HepG2 (cell line): ENCODE data around the gene ATG2B. TPM values are rescaled to one million over a fixed set of nuclear protein-coding genes. Genes with fewer than 3 reads are reported as not detected.

Experiments used
- BRD4 ChIP-seq: sonication (generic); formaldehyde crosslinking; IDR thresholded peaks from 2 replicates; pipeline ENCODE4 v1.4.0; 2020; ENCODE audit warnings: missing genetic modification reagents
- CEBPG ChIP-seq: IDR thresholded peaks from 2 replicates; pipeline ENCODE4 v1.6.1; 2016
- FLYWCH1 ChIP-seq: sonication (generic); formaldehyde crosslinking; IDR thresholded peaks from 2 replicates; pipeline ENCODE4 v1.8.1; 2023; ENCODE audit warnings: mild to moderate bottlenecking, missing genetic modification reagents
- FOXM1 ChIP-seq: sonication (generic); formaldehyde crosslinking; IDR thresholded peaks from 2 replicates; pipeline ENCODE4 v1.5.0; 2020; ENCODE audit warnings: missing genetic modification reagents
- HES4 ChIP-seq: sonication (generic); formaldehyde crosslinking; IDR thresholded peaks from 2 replicates; pipeline ENCODE4 v1.9.0; 2021; ENCODE audit warnings: mild to moderate bottlenecking, missing genetic modification reagents, borderline replicate concordance
- HNRNPL ChIP-seq: fragments of 200-400 bp; formaldehyde crosslinking; IDR thresholded peaks from 2 replicates; pipeline ENCODE4 v1.6.1; 2017; ENCODE audit warnings: mild to moderate bottlenecking, low read depth, low read length
- MEIS2 ChIP-seq: sonication (generic); formaldehyde crosslinking; IDR thresholded peaks from 2 replicates; pipeline ENCODE4 v1.9.0; 2021; ENCODE audit warnings: mild to moderate bottlenecking, missing genetic modification reagents
- POLR2G ChIP-seq: fragments of 200-400 bp; formaldehyde crosslinking; IDR thresholded peaks from 2 replicates; pipeline ENCODE4 v1.6.1; 2018; ENCODE audit warnings: mild to moderate bottlenecking, low read depth, low read length, moderate library complexity
- RCOR2 ChIP-seq: IDR thresholded peaks from 2 replicates; pipeline ENCODE4 v1.6.1; 2016; ENCODE audit warnings: missing biosample characterization, missing genetic modification reagents
- RELA ChIP-seq: sonication (generic); formaldehyde crosslinking; IDR thresholded peaks from 2 replicates; pipeline ENCODE4 v1.4.0; 2020; ENCODE audit warnings: missing genetic modification reagents
- SMAD9 ChIP-seq: sonication (generic); formaldehyde crosslinking; IDR thresholded peaks from 2 replicates; pipeline ENCODE4 v1.5.1; 2020; ENCODE audit warnings: mild to moderate bottlenecking, missing genetic modification reagents
- SP2 ChIP-seq: sonication (generic); formaldehyde crosslinking; IDR thresholded peaks from 2 replicates; pipeline ENCODE4 v1.5.1; 2020; ENCODE audit warnings: mild to moderate bottlenecking, missing genetic modification reagents
- ZBTB21 ChIP-seq: sonication (generic); formaldehyde crosslinking; IDR thresholded peaks from 2 replicates; pipeline ENCODE4 v1.4.0; 2020; ENCODE audit warnings: missing genetic modification reagents
- ZFP90 ChIP-seq: sonication (generic); formaldehyde crosslinking; IDR thresholded peaks from 2 replicates; pipeline ENCODE4 v1.8.0; 2022; ENCODE audit warnings: missing genetic modification reagents, mild to moderate bottlenecking, inconsistent platforms, borderline replicate concordance
- ZMYM4 ChIP-seq: sonication (generic); formaldehyde crosslinking; IDR thresholded peaks from 2 replicates; pipeline ENCODE4 v1.8.1; 2023; ENCODE audit warnings: mild to moderate bottlenecking, missing genetic modification reagents
- ZNF253 ChIP-seq: sonication (generic); formaldehyde crosslinking; IDR thresholded peaks from 2 replicates; pipeline ENCODE4 v1.8.0; 2022; ENCODE audit warnings: mild to moderate bottlenecking, missing genetic modification reagents, borderline replicate concordance
- ZNF33A ChIP-seq: sonication (generic); formaldehyde crosslinking; IDR thresholded peaks from 2 replicates; pipeline ENCODE4 v1.5.1; 2020; ENCODE audit warnings: missing genetic modification reagents, mild to moderate bottlenecking, moderate library complexity, borderline replicate concordance
- ZNF790 ChIP-seq: sonication (generic); formaldehyde crosslinking; IDR thresholded peaks from 2 replicates; pipeline ENCODE4 v1.8.0; 2022; ENCODE audit warnings: missing genetic modification reagents, mild to moderate bottlenecking, borderline replicate concordance
- polyA plus RNA-seq, 8 experiments: library from polyadenylated mRNA; depleted of rRNA in 3 of 8; stranded (reverse) in 7 of 8; unstranded in 1 of 8; fragments of >200 nt; fragmentation: Illumina TruSeq in 4 of 8; extraction: Trizol in 4 of 8; gene quantifications; 2 replicates each; pipeline versions ENCODE4 v1.2.1 to v1.2.3, GENCODE V29; 2011 to 2016; ENCODE audit warnings: low read depth in 4 of 8, missing spikeins in 1 of 8, mixed read lengths in 1 of 8; ENCODE audit not compliant: insufficient read depth in 1 of 8
- total RNA-seq, 5 experiments: library from RNA; depleted of rRNA; stranded (reverse); fragments of >200 nt; fragmentation: Illumina TruSeq; extraction: Trizol; gene quantifications; 2 replicates each; pipeline ENCODE4 v1.2.3, GENCODE V29; 2016; ENCODE audit warnings: low read depth in 1 of 5
- TF ChIP-seq, protein P1 (sequence below): sonication (generic); formaldehyde crosslinking; IDR thresholded peaks from 2 replicates; pipeline ENCODE4 v1.4.0; 2020; ENCODE audit warnings: mild to moderate bottlenecking, missing genetic modification reagents
- TF ChIP-seq, protein P2 (sequence below): sonication (generic); formaldehyde crosslinking; conservative IDR thresholded peaks from 2 replicates; pipeline ENCODE4 v1.4.0; 2020; ENCODE audit warnings: missing genetic modification reagents
- TF ChIP-seq, protein P3 (sequence below): sonication (generic); formaldehyde crosslinking; IDR thresholded peaks from 2 replicates; pipeline ENCODE4 v1.5.0; 2020; ENCODE audit warnings: missing genetic modification reagents
- TF ChIP-seq, protein P4 (sequence below): sonication (generic); formaldehyde crosslinking; IDR thresholded peaks from 2 replicates; pipeline ENCODE4 v1.4.0; 2020; ENCODE audit warnings: missing genetic modification reagents

ATG2B gene
- total and polyA plus RNA-seq, 2 of the 13 experiments (the other 11 are each of a cell fraction or from before 2014, with no cell fraction given): 7.4 to 7.5 TPM

DNA sequence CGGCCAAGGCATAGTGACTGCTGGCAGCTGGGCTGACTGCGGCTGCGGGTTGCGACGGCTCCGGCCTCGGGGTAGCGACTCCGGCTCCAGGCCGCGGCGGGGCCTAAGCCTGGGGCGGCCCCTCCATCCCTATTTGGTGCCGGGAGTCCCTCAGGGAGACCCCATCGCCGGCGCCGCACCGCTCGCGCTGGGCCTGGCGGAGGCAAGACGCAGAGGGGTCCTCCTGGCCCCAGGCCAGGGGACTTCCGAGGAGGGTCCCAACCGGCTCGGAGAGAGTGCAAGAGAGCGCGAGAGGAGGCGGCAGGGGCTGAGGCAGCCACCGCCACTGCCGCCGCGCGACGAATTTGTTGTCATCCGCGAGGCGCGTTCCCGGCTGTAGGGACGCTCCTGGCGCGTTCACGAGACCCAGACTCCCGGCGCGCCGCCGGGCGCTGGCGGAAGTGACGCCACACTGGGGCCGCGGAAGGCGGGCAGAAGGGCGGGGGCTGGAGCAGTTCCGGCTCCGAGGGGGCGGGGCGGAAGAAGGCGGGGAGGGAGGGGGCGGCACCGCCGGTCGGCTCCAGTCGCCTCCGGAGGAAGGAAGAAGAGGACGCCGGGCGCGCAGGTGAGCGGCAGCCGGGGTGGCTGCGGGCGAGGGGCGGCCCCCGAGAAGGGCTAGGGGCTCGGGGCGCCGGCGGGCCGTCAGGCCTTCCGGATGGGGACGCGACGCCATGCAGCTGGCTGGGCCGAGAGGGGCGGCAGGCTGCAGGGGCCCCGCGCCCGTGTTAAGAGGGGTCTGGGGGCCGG lies at the start of gene ATG2B, which contains the start of gene GSKIP (continued):
- TF ChIP-seq, protein P1, sequence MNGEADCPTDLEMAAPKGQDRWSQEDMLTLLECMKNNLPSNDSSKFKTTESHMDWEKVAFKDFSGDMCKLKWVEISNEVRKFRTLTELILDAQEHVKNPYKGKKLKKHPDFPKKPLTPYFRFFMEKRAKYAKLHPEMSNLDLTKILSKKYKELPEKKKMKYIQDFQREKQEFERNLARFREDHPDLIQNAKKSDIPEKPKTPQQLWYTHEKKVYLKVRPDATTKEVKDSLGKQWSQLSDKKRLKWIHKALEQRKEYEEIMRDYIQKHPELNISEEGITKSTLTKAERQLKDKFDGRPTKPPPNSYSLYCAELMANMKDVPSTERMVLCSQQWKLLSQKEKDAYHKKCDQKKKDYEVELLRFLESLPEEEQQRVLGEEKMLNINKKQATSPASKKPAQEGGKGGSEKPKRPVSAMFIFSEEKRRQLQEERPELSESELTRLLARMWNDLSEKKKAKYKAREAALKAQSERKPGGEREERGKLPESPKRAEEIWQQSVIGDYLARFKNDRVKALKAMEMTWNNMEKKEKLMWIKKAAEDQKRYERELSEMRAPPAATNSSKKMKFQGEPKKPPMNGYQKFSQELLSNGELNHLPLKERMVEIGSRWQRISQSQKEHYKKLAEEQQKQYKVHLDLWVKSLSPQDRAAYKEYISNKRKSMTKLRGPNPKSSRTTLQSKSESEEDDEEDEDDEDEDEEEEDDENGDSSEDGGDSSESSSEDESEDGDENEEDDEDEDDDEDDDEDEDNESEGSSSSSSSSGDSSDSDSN: peak; percentile 92; the same call in 1 of the 2 replicates
- TF ChIP-seq FOXM1 (CRISPR knock-in tag) (peak; percentile 23; the same call in 1 of the 2 replicates), ZNF33A (CRISPR knock-in tag) (0 out of 2 replicates have a peak, but pooled peaks have one; percentile 59), HNRNPL (no peak), HES4 (CRISPR knock-in tag) (peak; percentile 58; the same call in 1 of the 2 replicates), SMAD9 (CRISPR knock-in tag) (no peak), ZMYM4 (CRISPR knock-in tag) (peak; percentile 52; the same call in 1 of the 2 replicates), BRD4 (CRISPR knock-in tag) (no peak), ZNF790 (CRISPR knock-in tag) (0 out of 2 replicates have a peak, but pooled peaks have one; percentile 46), POLR2G (peak; percentile 67), RCOR2 (CRISPR knock-in tag) (no peak), ZFP90 (CRISPR knock-in tag) (no peak), FLYWCH1 (CRISPR knock-in tag) (no peak), ZBTB21 (CRISPR knock-in tag) (no peak), CEBPG (CRISPR knock-in tag) (0 out of 2 replicates have a peak, but pooled peaks have one; percentile 5), SP2 (CRISPR knock-in tag) (peak; percentile 82), ZNF253 (CRISPR knock-in tag) (0 out of 2 replicates have a peak, but pooled peaks have one; percentile 16), RELA (0 out of 2 replicates have a peak, but pooled peaks have one; percentile 14), MEIS2 (peak; percentile 29; the same call in 1 of the 2 replicates)
- TF ChIP-seq, protein P2, sequence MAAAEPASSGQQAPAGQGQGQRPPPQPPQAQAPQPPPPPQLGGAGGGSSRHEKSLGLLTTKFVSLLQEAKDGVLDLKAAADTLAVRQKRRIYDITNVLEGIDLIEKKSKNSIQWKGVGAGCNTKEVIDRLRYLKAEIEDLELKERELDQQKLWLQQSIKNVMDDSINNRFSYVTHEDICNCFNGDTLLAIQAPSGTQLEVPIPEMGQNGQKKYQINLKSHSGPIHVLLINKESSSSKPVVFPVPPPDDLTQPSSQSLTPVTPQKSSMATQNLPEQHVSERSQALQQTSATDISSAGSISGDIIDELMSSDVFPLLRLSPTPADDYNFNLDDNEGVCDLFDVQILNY (CRISPR knock-in tag): no peak
- TF ChIP-seq, protein P3, sequence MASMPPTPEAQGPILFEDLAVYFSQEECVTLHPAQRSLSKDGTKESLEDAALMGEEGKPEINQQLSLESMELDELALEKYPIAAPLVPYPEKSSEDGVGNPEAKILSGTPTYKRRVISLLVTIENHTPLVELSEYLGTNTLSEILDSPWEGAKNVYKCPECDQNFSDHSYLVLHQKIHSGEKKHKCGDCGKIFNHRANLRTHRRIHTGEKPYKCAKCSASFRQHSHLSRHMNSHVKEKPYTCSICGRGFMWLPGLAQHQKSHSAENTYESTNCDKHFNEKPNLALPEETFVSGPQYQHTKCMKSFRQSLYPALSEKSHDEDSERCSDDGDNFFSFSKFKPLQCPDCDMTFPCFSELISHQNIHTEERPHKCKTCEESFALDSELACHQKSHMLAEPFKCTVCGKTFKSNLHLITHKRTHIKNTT (CRISPR knock-in tag): no peak
- TF ChIP-seq, protein P4, sequence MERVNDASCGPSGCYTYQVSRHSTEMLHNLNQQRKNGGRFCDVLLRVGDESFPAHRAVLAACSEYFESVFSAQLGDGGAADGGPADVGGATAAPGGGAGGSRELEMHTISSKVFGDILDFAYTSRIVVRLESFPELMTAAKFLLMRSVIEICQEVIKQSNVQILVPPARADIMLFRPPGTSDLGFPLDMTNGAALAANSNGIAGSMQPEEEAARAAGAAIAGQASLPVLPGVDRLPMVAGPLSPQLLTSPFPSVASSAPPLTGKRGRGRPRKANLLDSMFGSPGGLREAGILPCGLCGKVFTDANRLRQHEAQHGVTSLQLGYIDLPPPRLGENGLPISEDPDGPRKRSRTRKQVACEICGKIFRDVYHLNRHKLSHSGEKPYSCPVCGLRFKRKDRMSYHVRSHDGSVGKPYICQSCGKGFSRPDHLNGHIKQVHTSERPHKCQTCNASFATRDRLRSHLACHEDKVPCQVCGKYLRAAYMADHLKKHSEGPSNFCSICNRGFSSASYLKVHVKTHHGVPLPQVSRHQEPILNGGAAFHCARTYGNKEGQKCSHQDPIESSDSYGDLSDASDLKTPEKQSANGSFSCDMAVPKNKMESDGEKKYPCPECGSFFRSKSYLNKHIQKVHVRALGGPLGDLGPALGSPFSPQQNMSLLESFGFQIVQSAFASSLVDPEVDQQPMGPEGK: peak; percentile 37; the same call in 1 of the 2 replicates
